Trophoblast cell (in vitro differentiated cells and primary cell): ENCODE data around the gene UBQLN1.
A peak's percentile ranks its signal among the peaks of the same experiment; 100 is the strongest.

ENCODE experiments used
- DNase-seq, 2 donors: peaks; one replicate each; pipeline ENCODE4 v3.0.0-alpha.2; 2016
- H2AFZ ChIP-seq: 2 replicates; pipeline ENCODE4 v1.6.1; 2013; ENCODE audit warnings: low read length, moderate library complexity, mild to moderate bottlenecking; ENCODE audit not compliant: insufficient read depth, poor library complexity
- H2AK5ac ChIP-seq: 2 replicates; pipeline ENCODE4 v1.6.1; 2013; ENCODE audit warnings: mild to moderate bottlenecking, low read length
- H2BK120ac ChIP-seq: 2 replicates; pipeline ENCODE4 v1.6.1; 2013; ENCODE audit warnings: low read length, mild to moderate bottlenecking, moderate library complexity; ENCODE audit not compliant: insufficient read depth, poor library complexity
- H2BK12ac ChIP-seq: 2 replicates; pipeline ENCODE4 v1.6.1; 2013; ENCODE audit warnings: mild to moderate bottlenecking, low read length, moderate library complexity
- H2BK5ac ChIP-seq: 2 replicates; pipeline ENCODE4 v1.6.1; 2013; ENCODE audit warnings: low read length, low read depth, moderate library complexity, mild to moderate bottlenecking; ENCODE audit not compliant: poor library complexity
- H3K14ac ChIP-seq: 2 replicates; pipeline ENCODE4 v1.6.1; 2013; ENCODE audit warnings: mild to moderate bottlenecking, low read length
- H3K18ac ChIP-seq: 2 replicates; pipeline ENCODE4 v1.6.1; 2013; ENCODE audit warnings: mild to moderate bottlenecking, low read length
- H3K23ac ChIP-seq: 2 replicates; pipeline ENCODE4 v1.6.1; 2013; ENCODE audit warnings: low read length
- H3K27ac ChIP-seq: 2 replicates; pipeline ENCODE4 v1.5.1; 2013; ENCODE audit warnings: low read depth, mild to moderate bottlenecking, inconsistent platforms, low read length, moderate library complexity
- H3K27me3 ChIP-seq: 2 replicates; pipeline ENCODE4 v1.6.1; 2013; ENCODE audit warnings: inconsistent platforms, mild to moderate bottlenecking, low read length, moderate library complexity; ENCODE audit not compliant: insufficient read depth
- H3K36me3 ChIP-seq, 2 experiments: 1 replicate in 1 of 2; 2 replicates in 1 of 2; pipeline ENCODE4 v1.6.1; 2013; ENCODE audit warnings: low read length in 2 of 2, mild to moderate bottlenecking in 2 of 2, moderate library complexity in 1 of 2; ENCODE audit not compliant: insufficient read depth in 2 of 2, control insufficient read depth in 1 of 2
- H3K4ac ChIP-seq: 2 replicates; pipeline ENCODE4 v1.6.1; 2013; ENCODE audit warnings: low read depth, mild to moderate bottlenecking, low read length, moderate library complexity
- H3K4me1 ChIP-seq, 2 experiments: 1 replicate in 1 of 2; 2 replicates in 1 of 2; pipeline ENCODE4 v1.6.1; 2013; ENCODE audit warnings: low read length in 2 of 2, mild to moderate bottlenecking in 2 of 2, moderate library complexity in 1 of 2; ENCODE audit not compliant: insufficient read depth in 2 of 2, control insufficient read depth in 1 of 2
- H3K4me2 ChIP-seq: 2 replicates; pipeline ENCODE4 v1.6.1; 2013; ENCODE audit warnings: inconsistent platforms, mild to moderate bottlenecking, low read length, moderate library complexity
- H3K4me3 ChIP-seq: 2 replicates; pipeline ENCODE4 v1.5.1; 2013; ENCODE audit warnings: mild to moderate bottlenecking, low read depth, low read length, inconsistent platforms
- H3K79me1 ChIP-seq: one replicate; pipeline ENCODE4 v1.6.1; 2013; ENCODE audit warnings: low read length
- H3K79me2 ChIP-seq: 2 replicates; pipeline ENCODE4 v1.6.1; 2013; ENCODE audit warnings: low read length, mild to moderate bottlenecking; ENCODE audit not compliant: control insufficient read depth, insufficient read depth, poor library complexity
- H3K9ac ChIP-seq: 2 replicates; pipeline ENCODE4 v1.6.1; 2013; ENCODE audit warnings: mild to moderate bottlenecking, low read length
- H3K9me3 ChIP-seq: 2 replicates; pipeline ENCODE4 v1.6.1; 2013; ENCODE audit warnings: low read depth, mild to moderate bottlenecking, control low read depth, inconsistent platforms, low read length; ENCODE audit not compliant: insufficient read depth
- H4K12ac ChIP-seq: 2 replicates; pipeline ENCODE4 v1.6.1; 2013; ENCODE audit warnings: low read depth, mild to moderate bottlenecking, low read length, moderate library complexity
- H4K8ac ChIP-seq: 2 replicates; pipeline ENCODE4 v1.6.1; 2013; ENCODE audit warnings: low read depth, mild to moderate bottlenecking, low read length, moderate library complexity
- H4K91ac ChIP-seq: one replicate; pipeline ENCODE4 v1.6.1; 2013; ENCODE audit warnings: low read depth, mild to moderate bottlenecking, low read length, moderate library complexity
- WGBS: extraction: QIAGEN DNeasy Blood & Tissue Kit; methylation state at CpG from one replicate; pipeline ENCODE4 v1.1.7; 2013; ENCODE audit warnings: missing lambda C conversion rate; ENCODE audit not compliant: insufficient read length, insufficient coverage; ENCODE audit errors: extremely low coverage; 5-methylcytosine and 5-hydroxymethylcytosine counted together

UBQLN1 gene

GRCh38 chr9:83691492-83691891 is 16.3 kb downstream of the UBQLN1 start:
- H3K79me2 ChIP-seq = peaks cover 3% of the 10 kb centered on the region
- no peak overlapping the region for H2AK5ac ChIP-seq
- no peak for DNase-seq
- H3K14ac ChIP-seq = no peak overlapping the region
- no peak overlapping the region for H3K4me2 ChIP-seq
- WGBS = no CpG with 5 or more reads among the region's 3 CpGs
- no peak overlapping the region for H3K4me3 ChIP-seq
- H3K27ac ChIP-seq = no peak overlapping the region
- H3K4me1 ChIP-seq = no peaks in the 10 kb centered on the region
- no peak overlapping the region for H2BK5ac ChIP-seq
- no peak overlapping the region for H4K8ac ChIP-seq
- no peaks in the 10 kb centered on the region for H3K9me3 ChIP-seq
- no peak overlapping the region for H3K23ac ChIP-seq
- H3K4ac ChIP-seq = peak overlapping the region; percentile 95
- H4K91ac ChIP-seq = no peak overlapping the region
- no peak overlapping the region for H4K12ac ChIP-seq
- no peak overlapping the region for H2AFZ ChIP-seq
- no peak overlapping the region for H2BK12ac ChIP-seq
- H3K36me3 ChIP-seq = no peaks in the 10 kb centered on the region
- no peak overlapping the region for H2BK120ac ChIP-seq
- no peaks in the 10 kb centered on the region for H3K27me3 ChIP-seq
- H3K9ac ChIP-seq = no peak overlapping the region
- no peak overlapping the region for H3K18ac ChIP-seq
- no peaks in the 10 kb centered on the region for H3K79me1 ChIP-seq

- no peak overlapping the region for H3K4me3 ChIP-seq
- H2BK120ac ChIP-seq = no peak overlapping the region
- no peak overlapping the region for H3K14ac ChIP-seq
- H2BK5ac ChIP-seq = no peak overlapping the region
- H4K91ac ChIP-seq = no peak overlapping the region
- peaks cover 3% of the 10 kb centered on the region for H3K79me2 ChIP-seq
- H3K79me1 ChIP-seq = no peaks in the 10 kb centered on the region
- no peak overlapping the region for H2AFZ ChIP-seq
- WGBS = 100% methylated on average over 1 of the region's 3 CpGs
- DNase-seq = no peak
- H4K8ac ChIP-seq = no peak overlapping the region
- H3K36me3 ChIP-seq = peaks cover 3 to 6% of the 10 kb centered on the region in 2 experiments
- H3K4me1 ChIP-seq = no peaks in the 10 kb centered on the region
- H3K9me3 ChIP-seq = no peaks in the 10 kb centered on the region
- H3K4ac ChIP-seq = no peak overlapping the region
- no peak overlapping the region for H3K18ac ChIP-seq
- no peak overlapping the region for H3K27ac ChIP-seq
- H3K23ac ChIP-seq = no peak overlapping the region
- H2AK5ac ChIP-seq = no peak overlapping the region
- no peak overlapping the region for H2BK12ac ChIP-seq
- no peak overlapping the region for H4K12ac ChIP-seq
- H3K27me3 ChIP-seq = no peaks in the 10 kb centered on the region
- no peak overlapping the region for H3K9ac ChIP-seq
- H3K4me2 ChIP-seq = no peak overlapping the region
Measured at GRCh38 chr9:83688921-83689320, 18.8 kb downstream of the UBQLN1 start.

GRCh38 chr9:83681490-83681889 is 26.3 kb downstream of the UBQLN1 start:
- Histone ChIP-seq H3K79me2 (no peaks in the 10 kb centered on the region), H3K27me3 (no peaks in the 10 kb centered on the region), H3K36me3 (peaks cover 20 to 26% of the 10 kb centered on the region in 2 experiments), H3K79me1 (no peaks in the 10 kb centered on the region), H3K9me3 (no peaks in the 10 kb centered on the region), H3K18ac (no peak overlapping the region), H3K4me2 (no peak overlapping the region), H4K91ac (no peak overlapping the region), H2BK5ac (no peak overlapping the region), H2BK12ac (no peak overlapping the region), H3K14ac (no peak overlapping the region), H3K4me3 (no peak overlapping the region), H3K4ac (no peak overlapping the region), H2AFZ (no peak overlapping the region), H3K9ac (no peak overlapping the region), H3K27ac (no peak overlapping the region), H4K12ac (no peak overlapping the region), H4K8ac (no peak overlapping the region), H3K4me1 (no peaks in the 10 kb centered on the region), H2AK5ac (no peak overlapping the region), H3K23ac (no peak overlapping the region), H2BK120ac (no peak overlapping the region)
- no peak for DNase-seq
- WGBS = no CpG with 5 or more reads among the region's 2 CpGs

GRCh38 chr9:83680233-83680632 is 27.5 kb downstream of the UBQLN1 start:
- H3K79me2 ChIP-seq = no peaks in the 10 kb centered on the region
- H2AFZ ChIP-seq = no peak overlapping the region
- H3K14ac ChIP-seq = no peak overlapping the region
- no peak overlapping the region for H4K91ac ChIP-seq
- H3K23ac ChIP-seq = no peak overlapping the region
- H4K8ac ChIP-seq = no peak overlapping the region
- no peak overlapping the region for H3K9ac ChIP-seq
- DNase-seq = no peak
- no peaks in the 10 kb centered on the region for H3K4me1 ChIP-seq
- no peak overlapping the region for H2BK120ac ChIP-seq
- H2BK12ac ChIP-seq = no peak overlapping the region
- no peak overlapping the region for H3K18ac ChIP-seq
- H2AK5ac ChIP-seq = no peak overlapping the region
- H3K4me3 ChIP-seq = no peak overlapping the region
- no peaks in the 10 kb centered on the region for H3K79me1 ChIP-seq
- H2BK5ac ChIP-seq = no peak overlapping the region
- H3K36me3 ChIP-seq = peaks cover 18 to 26% of the 10 kb centered on the region in 2 experiments
- no peaks in the 10 kb centered on the region for H3K27me3 ChIP-seq
- no peak overlapping the region for H3K4me2 ChIP-seq
- no peak overlapping the region for H3K27ac ChIP-seq
- no peaks in the 10 kb centered on the region for H3K9me3 ChIP-seq
- no peak overlapping the region for H4K12ac ChIP-seq
- no CpG with 5 or more reads among the region's 1 CpG for WGBS
- H3K4ac ChIP-seq = no peak overlapping the region
